OCI-LY1 (cell line): Measurements from ENCODE around the gene NUBPL.

Experiments
- CTCF ChIP-seq: fragments of 200-600 bp; sonication (generic), shearing (Covaris generic); IDR thresholded peaks from 2 replicates; pipeline ENCODE4 v1.5.1; 2017; ENCODE audit warnings: mild to moderate bottlenecking, antibody characterized with exemption, low read length, moderate library complexity, mixed read lengths
- EZH2 ChIP-seq: fragments of 200-600 bp; sonication (generic), shearing (Covaris generic); IDR thresholded peaks from 2 replicates; pipeline ENCODE4 v1.8.0; 2017; ENCODE audit warnings: borderline replicate concordance, mixed run types, mild to moderate bottlenecking, antibody characterized with exemption, low read length, moderate library complexity, mixed read lengths

- TF ChIP-seq CTCF, result no peak
- no peak for TF ChIP-seq EZH2
These were observed 325.1 kb downstream of the NUBPL start for GRCh38 chr14:31886156-31886835.
